ENCODE data around the gene MCFD2.

The MCFD2 gene

GRCh38 chr2:46852598-46852997 is 63.0 kb downstream of the MCFD2 start:
- in situ Hi-C loops (cut with MboI; ENCODE audit: low sequenced_read_pairs) = no loop called here

- in situ Hi-C loops (cut with MboI; ENCODE audit: low sequenced_read_pairs) = no loop called here
Measured at GRCh38 chr2:46852124-46852523, 63.5 kb downstream of the MCFD2 start.

Measured in HL-60/S4 (cell line).